Mesodermal cell (in vitro differentiated cells): ENCODE results near the gene SYNDIG1.

Experiments used
- H3K27ac ChIP-seq: 2 replicates; pipeline ENCODE4 v1.7.0; 2013; ENCODE audit warnings: mild to moderate bottlenecking, low read depth, low read length, moderate library complexity; ENCODE audit not compliant: severe bottlenecking
- H3K36me3 ChIP-seq: 2 replicates; pipeline ENCODE4 v1.7.1; 2013; ENCODE audit warnings: mild to moderate bottlenecking, low read length, moderate library complexity; ENCODE audit not compliant: control insufficient read depth, insufficient read depth
- H3K4me1 ChIP-seq: one replicate; pipeline ENCODE4 v1.7.1; 2013; ENCODE audit warnings: mild to moderate bottlenecking, low read length; ENCODE audit not compliant: insufficient read depth, control insufficient read depth, poor library complexity, severe bottlenecking
- H3K4me3 ChIP-seq: 2 replicates; pipeline ENCODE4 v1.7.0; 2013; ENCODE audit warnings: low read length, control low read depth, mild to moderate bottlenecking; ENCODE audit not compliant: insufficient read depth, poor library complexity, severe bottlenecking; ENCODE audit errors: extremely low read depth
- H3K9me3 ChIP-seq: 2 replicates; pipeline ENCODE4 v1.7.1; 2013; ENCODE audit warnings: mild to moderate bottlenecking, low read length, moderate library complexity; ENCODE audit not compliant: control insufficient read depth
- WGBS, 2 experiments: methylation state at CpG; one replicate each; pipeline ENCODE4 v1.1.5; 2013; ENCODE audit warnings: missing lambda C conversion rate in 2 of 2; ENCODE audit not compliant: insufficient coverage in 2 of 2; 5-methylcytosine and 5-hydroxymethylcytosine counted together

The SYNDIG1 gene

GRCh38 chr20:24695529-24696225, 226.2 kb downstream of the SYNDIG1 start:
- H3K4me3 ChIP-seq = no peak overlapping the region
- H3K4me1 ChIP-seq = no peaks in the 10 kb centered on the region
- no peaks in the 10 kb centered on the region for H3K9me3 ChIP-seq
- WGBS, 2 experiments = 90 to 91% methylated on average over 2 of the region's 2 CpGs
- no peaks in the 10 kb centered on the region for H3K36me3 ChIP-seq
- H3K27ac ChIP-seq = no peak overlapping the region

GRCh38 chr20:24696396-24696795, 227.0 kb downstream of the SYNDIG1 start:
- WGBS, 2 experiments = 87 to 93% methylated on average over 7 to 8 of the region's 8 CpGs
- Histone ChIP-seq H3K9me3 (no peaks in the 10 kb centered on the region), H3K4me3 (no peak overlapping the region), H3K36me3 (no peaks in the 10 kb centered on the region), H3K27ac (no peak overlapping the region), H3K4me1 (no peaks in the 10 kb centered on the region)

GRCh38 chr20:24697411-24697810, 228.0 kb downstream of the SYNDIG1 start:
- no peaks in the 10 kb centered on the region for H3K4me1 ChIP-seq
- no peaks in the 10 kb centered on the region for H3K36me3 ChIP-seq
- H3K9me3 ChIP-seq = no peaks in the 10 kb centered on the region
- 96 to 100% methylated on average over 3 to 4 of the region's 6 CpGs for WGBS, 2 experiments
- no peak overlapping the region for H3K4me3 ChIP-seq
- H3K27ac ChIP-seq = no peak overlapping the region

- H3K4me3 ChIP-seq = no peak overlapping the region
- H3K36me3 ChIP-seq = no peaks in the 10 kb centered on the region
- H3K9me3 ChIP-seq = no peaks in the 10 kb centered on the region
- H3K27ac ChIP-seq = no peak overlapping the region
- no peaks in the 10 kb centered on the region for H3K4me1 ChIP-seq
- 82 to 92% methylated on average over 6 of the region's 6 CpGs for WGBS, 2 experiments
These were observed 228.8 kb downstream of the SYNDIG1 start for GRCh38 chr20:24698189-24698588.

GRCh38 chr20:24698706-24699206, 229.3 kb downstream of the SYNDIG1 start:
- Histone ChIP-seq H3K36me3 (no peaks in the 10 kb centered on the region), H3K4me1 (no peaks in the 10 kb centered on the region), H3K4me3 (no peak overlapping the region), H3K9me3 (no peaks in the 10 kb centered on the region), H3K27ac (no peak overlapping the region)
- WGBS, 2 experiments = 94 to 100% methylated on average over 3 to 4 of the region's 5 CpGs

- H3K27ac ChIP-seq = no peak overlapping the region
These were observed 230.1 kb downstream of the SYNDIG1 start for GRCh38 chr20:24699321-24700165.

GRCh38 chr20:24700166-24700860, 230.9 kb downstream of the SYNDIG1 start:
- no peaks in the 10 kb centered on the region for H3K9me3 ChIP-seq
- WGBS, 2 experiments = 79 to 93% methylated on average over 2 to 4 of the region's 6 CpGs

More at GRCh38 chr20:24699321-24700165, 230.1 kb downstream of the SYNDIG1 start:
- 82 to 100% methylated on average over 4 of the region's 8 CpGs for WGBS, 2 experiments
- H3K9me3 ChIP-seq = no peaks in the 10 kb centered on the region
- H3K4me3 ChIP-seq = no peak overlapping the region
- H3K36me3 ChIP-seq = no peaks in the 10 kb centered on the region
- H3K4me1 ChIP-seq = no peaks in the 10 kb centered on the region

GRCh38 chr20:24701027-24701426, 231.6 kb downstream of the SYNDIG1 start:
- WGBS, 2 experiments = 82 to 94% methylated on average over 2 to 3 of the region's 6 CpGs
- H3K9me3 ChIP-seq = no peaks in the 10 kb centered on the region
- no peaks in the 10 kb centered on the region for H3K4me1 ChIP-seq
- H3K27ac ChIP-seq = no peak overlapping the region
- H3K4me3 ChIP-seq = no peak overlapping the region
- no peaks in the 10 kb centered on the region for H3K36me3 ChIP-seq

More at GRCh38 chr20:24700166-24700860, 230.9 kb downstream of the SYNDIG1 start:
- no peak overlapping the region for H3K27ac ChIP-seq
- no peak overlapping the region for H3K4me3 ChIP-seq
- no peaks in the 10 kb centered on the region for H3K4me1 ChIP-seq
- H3K36me3 ChIP-seq = no peaks in the 10 kb centered on the region

- no peak overlapping the region for H3K4me3 ChIP-seq
- no peaks in the 10 kb centered on the region for H3K36me3 ChIP-seq
- H3K9me3 ChIP-seq = no peaks in the 10 kb centered on the region
- 81 to 92% methylated on average over 4 to 6 of the region's 6 CpGs for WGBS, 2 experiments
- no peak overlapping the region for H3K27ac ChIP-seq
- no peaks in the 10 kb centered on the region for H3K4me1 ChIP-seq
These were observed 232.2 kb downstream of the SYNDIG1 start for GRCh38 chr20:24701668-24702067.

- no peak overlapping the region for H3K4me3 ChIP-seq
- H3K9me3 ChIP-seq = no peaks in the 10 kb centered on the region
- no peak overlapping the region for H3K27ac ChIP-seq
- 86 to 95% methylated on average over 10 to 15 of the region's 16 CpGs for WGBS, 2 experiments
- H3K4me1 ChIP-seq = no peaks in the 10 kb centered on the region
- H3K36me3 ChIP-seq = no peaks in the 10 kb centered on the region
These were observed 233.3 kb downstream of the SYNDIG1 start for GRCh38 chr20:24702501-24703283.
